NK-92 treated with Interleukin-12 subunit alpha and Interleukin-12 subunit beta, amount 100 ng/mL, for 24 hours (cell line): ENCODE measurements around the gene EIF4E.
"Not testable (repeated sequence)": the region's sequence is repeated elsewhere in the genome, so short reads cannot be mapped to it uniquely, and the experiment has no call there.

Experiments used
- DNase-seq: peaks from one replicate; lab custom pipeline; 2025; lab: John Stamatoyannopoulos, UW

EIF4E gene

GRCh38 chr4:98873059-98873458, 55.9 kb downstream of the EIF4E start:
- no peak for DNase-seq

DNA sequence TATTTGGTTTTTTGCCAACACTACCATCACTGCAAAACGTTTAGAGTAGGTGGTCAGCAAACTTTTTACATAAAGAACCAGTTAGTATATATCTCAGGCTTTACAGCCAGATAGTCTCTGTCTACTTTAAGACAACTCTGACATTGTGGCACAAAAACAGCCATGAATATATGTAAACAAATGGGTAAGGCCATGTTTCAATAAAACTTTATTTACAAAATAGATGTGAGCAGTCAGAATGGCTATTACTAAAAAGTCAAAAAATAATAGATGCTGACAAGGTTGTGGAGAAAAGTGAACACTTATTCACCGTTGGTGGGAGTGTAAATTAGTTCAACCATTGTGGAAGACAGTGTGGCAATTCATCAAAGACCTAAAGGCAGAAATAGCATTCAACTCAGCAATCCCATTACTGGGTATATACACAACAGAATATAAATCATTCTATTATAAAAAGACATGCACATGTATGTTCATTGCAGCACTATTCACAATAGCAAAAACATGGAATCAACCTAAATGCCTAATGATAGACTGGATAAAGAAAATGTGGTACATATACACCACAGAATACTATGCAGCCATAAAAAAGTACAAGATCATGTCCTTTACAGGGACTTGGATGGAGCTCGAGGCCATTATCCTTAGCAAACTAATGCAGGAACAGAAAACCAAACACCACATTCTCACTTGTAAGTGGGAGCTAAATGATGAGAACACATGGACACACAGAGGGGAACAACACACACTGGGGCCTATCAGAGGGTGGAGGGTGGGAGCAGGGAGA, 56.6 kb downstream of the EIF4E start:
- not testable (repeated sequence) for DNase-seq

DNA sequence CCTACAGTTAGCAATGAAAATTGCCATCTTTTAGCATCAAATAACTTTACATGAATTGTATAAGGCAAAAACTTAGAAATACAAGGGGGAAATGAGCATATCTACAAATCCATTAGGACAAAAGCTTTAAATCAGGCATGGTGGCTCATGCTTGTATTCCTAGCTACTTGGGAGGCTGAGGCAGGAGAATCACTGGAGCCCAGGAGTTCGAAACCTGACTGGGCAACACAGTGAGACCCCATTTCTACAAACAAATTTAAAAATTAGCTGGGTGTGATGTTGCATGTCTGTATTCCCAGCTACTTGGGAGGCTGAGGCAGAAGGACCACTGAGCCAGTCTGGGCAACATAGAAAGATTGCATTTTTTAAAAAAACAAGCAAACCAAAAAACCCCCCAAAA, 61.3 kb downstream of the EIF4E start:
- no peak for DNase-seq

- DNase-seq: no peak
Observed at GRCh38 chr4:98865059-98865458, 63.9 kb downstream of the EIF4E start.

DNA sequence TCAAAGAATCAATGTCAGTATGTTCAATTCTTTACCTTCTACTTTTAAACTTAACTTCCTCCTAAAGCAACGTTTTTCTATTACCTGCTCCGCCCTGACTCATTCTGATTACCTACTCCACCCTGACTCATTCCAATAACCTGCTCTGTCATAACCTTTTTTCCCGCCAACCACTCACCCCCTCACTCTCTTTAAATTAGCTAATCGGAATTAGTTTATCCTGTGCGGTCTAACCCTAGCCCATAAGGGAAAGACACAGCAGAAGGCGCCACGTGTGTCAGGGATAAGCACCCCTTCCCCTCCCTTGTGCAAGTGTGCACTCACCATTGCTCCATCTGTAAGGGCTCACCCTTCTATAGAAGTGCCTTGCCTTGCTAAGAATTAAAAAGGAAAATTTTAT, 64.4 kb downstream of the EIF4E start:
- no peak for DNase-seq

- no peak for DNase-seq
Observed at GRCh38 chr4:98862371-98862770, 66.6 kb downstream of the EIF4E start.

- no peak for DNase-seq
Observed at GRCh38 chr4:98861100-98861884, 67.6 kb downstream of the EIF4E start.

- DNase-seq: no peak
Observed at GRCh38 chr4:98851806-98852205, 77.1 kb downstream of the EIF4E start.

GRCh38 chr4:98850937-98851336, 78.0 kb downstream of the EIF4E start:
- DNase-seq: no peak

- no peak for DNase-seq
Observed at GRCh38 chr4:98848448-98848847, 80.5 kb downstream of the EIF4E start.

DNA sequence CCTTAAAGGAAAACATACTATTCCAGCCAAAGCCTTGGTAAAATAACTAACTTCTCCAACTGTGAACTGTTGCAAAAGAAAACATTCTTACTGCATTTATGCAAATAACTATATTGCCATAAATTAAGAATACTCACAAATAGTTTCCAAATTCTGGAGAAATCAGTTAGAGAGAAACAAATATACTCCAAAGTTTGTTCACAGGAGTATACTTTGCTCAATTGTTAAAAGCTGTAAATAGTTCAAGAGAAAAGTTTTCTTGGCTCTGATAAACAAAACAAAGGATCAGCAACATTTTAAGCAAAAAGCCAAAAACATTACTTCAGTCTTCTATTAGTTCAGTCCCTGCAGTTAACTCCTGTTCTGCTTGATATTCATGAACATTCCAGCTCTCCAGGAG, 83.0 kb downstream of the EIF4E start:
- no peak for DNase-seq

DNA sequence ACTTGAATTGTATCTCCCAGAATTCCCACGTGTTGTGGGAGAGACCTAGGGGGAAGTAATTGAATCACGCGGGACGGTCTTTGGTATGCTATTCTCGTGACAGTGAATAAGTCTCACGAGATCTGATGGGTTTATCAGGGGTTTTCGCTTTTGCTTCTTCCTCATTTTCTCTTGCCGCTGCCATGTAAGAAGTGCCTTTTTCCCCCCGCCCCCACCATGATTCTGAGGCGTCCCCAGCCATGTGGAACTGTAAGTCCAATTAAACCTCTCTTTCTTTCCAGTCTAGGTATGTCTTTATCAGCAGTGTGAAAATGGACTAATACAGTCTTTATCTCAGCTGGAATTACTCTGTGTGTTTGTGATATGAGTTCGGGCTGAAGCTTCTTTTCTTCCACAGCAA, 86.0 kb downstream of the EIF4E start:
- DNase-seq: not testable (repeated sequence)

GRCh38 chr4:98838977-98839618, 89.8 kb downstream of the EIF4E start:
- no peak for DNase-seq

GRCh38 chr4:98838531-98838930, 90.4 kb downstream of the EIF4E start:
- DNase-seq: no peak

DNA sequence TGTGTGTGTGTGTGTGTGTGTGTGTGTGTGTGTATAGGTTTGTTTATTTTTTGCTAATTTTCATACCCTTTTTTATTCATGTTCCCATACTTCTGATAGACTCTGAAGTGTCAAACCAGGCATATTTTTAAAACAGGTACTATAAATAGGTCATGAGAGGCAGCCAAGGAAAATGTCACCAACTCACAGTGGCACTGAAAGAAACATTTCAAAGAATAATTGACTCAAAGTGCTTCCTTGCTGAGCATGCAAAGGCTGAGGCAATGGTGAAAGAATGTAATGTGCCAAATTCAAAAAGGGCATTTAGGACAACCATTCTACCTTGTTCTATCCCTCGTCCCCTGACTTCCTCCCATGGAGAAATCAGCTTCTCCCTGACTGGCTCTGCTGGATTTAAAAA, 95.5 kb downstream of the EIF4E start:
- no peak for DNase-seq

GRCh38 chr4:98831036-98831435, 97.9 kb downstream of the EIF4E start:
- DNase-seq: not testable (repeated sequence)
